DND-41 (cell line): Measurements from ENCODE around the gene KIF13A.

Experiments
- ATAC-seq: fragments of 200-7000 bp; cut with Tn5 transposase; 3 replicates; pipeline ENCODE4 v1.9.1; 2021; ENCODE audit warnings: low read depth; ENCODE audit not compliant: insufficient read depth
- DNase-seq: peaks from one replicate; pipeline ENCODE4 v3.0.0-alpha.2; 2020
- H2AFZ ChIP-seq: 2 replicates; pipeline ENCODE4 v1.6.0; 2012; ENCODE audit warnings: low read depth, low read length
- H3K27ac ChIP-seq: 2 replicates; pipeline ENCODE4 v1.5.1; 2012; ENCODE audit warnings: low read length, inconsistent platforms
- H3K27me3 ChIP-seq: fragments of 200-600 bp; sonication (generic); 2 replicates; pipeline ENCODE4 v1.6.0; 2012; ENCODE audit warnings: low read length, mild to moderate bottlenecking, inconsistent platforms; ENCODE audit not compliant: insufficient read depth, poor library complexity
- H3K36me3 ChIP-seq: 2 replicates; pipeline ENCODE4 v1.5.1; 2012; ENCODE audit warnings: low read length, inconsistent platforms; ENCODE audit not compliant: insufficient read depth
- H3K4me1 ChIP-seq: 2 replicates; pipeline ENCODE4 v1.5.1; 2012; ENCODE audit warnings: mild to moderate bottlenecking, low read length; ENCODE audit not compliant: insufficient read depth
- H3K4me2 ChIP-seq: 2 replicates; pipeline ENCODE4 v1.6.0; 2012; ENCODE audit warnings: mild to moderate bottlenecking, moderate library complexity, low read length, inconsistent platforms; ENCODE audit not compliant: insufficient read depth
- H3K4me3 ChIP-seq, 2 experiments: fragments of 200-600 bp in 1 of 2; shearing (Covaris generic) in 1 of 2; 2 replicates each; pipeline ENCODE4 v1.5.1; 2012 to 2016; ENCODE audit warnings: inconsistent platforms in 2 of 2, low read length in 2 of 2, mild to moderate bottlenecking in 2 of 2, low read depth in 1 of 2, moderate library complexity in 1 of 2
- H3K79me2 ChIP-seq: 2 replicates; pipeline ENCODE4 v1.6.0; 2012; ENCODE audit warnings: low read length, inconsistent platforms; ENCODE audit not compliant: insufficient read depth
- H3K9ac ChIP-seq: 2 replicates; pipeline ENCODE4 v1.6.0; 2012; ENCODE audit warnings: low read depth, mild to moderate bottlenecking, inconsistent platforms, low read length, moderate library complexity
- H3K9me3 ChIP-seq: 2 replicates; pipeline ENCODE4 v1.5.1; 2012; ENCODE audit warnings: low read length, moderate library complexity, mild to moderate bottlenecking, inconsistent platforms; ENCODE audit not compliant: insufficient read depth, severe bottlenecking
- H4K20me1 ChIP-seq: 2 replicates; pipeline ENCODE4 v1.6.0; 2012; ENCODE audit warnings: low read length; ENCODE audit not compliant: insufficient read depth
- CTCF ChIP-seq: IDR thresholded peaks from 2 replicates; pipeline ENCODE4 v1.5.1; 2012; ENCODE audit warnings: borderline replicate concordance, low read length, moderate library complexity, mild to moderate bottlenecking; ENCODE audit not compliant: poor library complexity, severe bottlenecking; ENCODE audit errors: extremely low read depth
- EZH2 ChIP-seq: IDR thresholded peaks from 3 replicates; pipeline ENCODE4 v1.6.1; 2012; ENCODE audit warnings: borderline replicate concordance, low read depth, mild to moderate bottlenecking, moderate library complexity, low read length, inconsistent platforms; ENCODE audit not compliant: severe bottlenecking

The KIF13A gene

GRCh38 chr6:17867880-17868279 lies 119.6 kb downstream of the KIF13A start:
- ATAC-seq: no peak
- Histone ChIP-seq H4K20me1 (no peaks in the 10 kb centered on the region), H3K9ac (no peak overlapping the region), H3K27ac (no peak overlapping the region), H3K4me1 (no peaks in the 10 kb centered on the region), H3K27me3 (no peaks in the 10 kb centered on the region), H2AFZ (no peak overlapping the region), H3K9me3 (no peaks in the 10 kb centered on the region), H3K79me2 (no peaks in the 10 kb centered on the region), H3K4me3 (no peak overlapping the region), H3K4me2 (no peak overlapping the region), H3K36me3 (no peaks in the 10 kb centered on the region)
- no peak for DNase-seq
- TF ChIP-seq EZH2 (no peak), CTCF (no peak)

GRCh38 chr6:17866876-17867444 lies 120.5 kb downstream of the KIF13A start:
- DNase-seq: no peak
- Histone ChIP-seq H3K4me3 (no peak overlapping the region), H2AFZ (no peak overlapping the region), H3K4me1 (no peaks in the 10 kb centered on the region), H4K20me1 (no peaks in the 10 kb centered on the region), H3K9ac (no peak overlapping the region), H3K4me2 (no peak overlapping the region), H3K36me3 (no peaks in the 10 kb centered on the region), H3K79me2 (no peaks in the 10 kb centered on the region), H3K9me3 (no peaks in the 10 kb centered on the region), H3K27me3 (no peaks in the 10 kb centered on the region), H3K27ac (no peak overlapping the region)
- ATAC-seq: no peak
- TF ChIP-seq EZH2 (no peak), CTCF (no peak)

- Histone ChIP-seq H3K4me3 (no peak overlapping the region), H3K9ac (no peak overlapping the region), H2AFZ (no peak overlapping the region), H3K27me3 (no peaks in the 10 kb centered on the region), H3K4me1 (no peaks in the 10 kb centered on the region), H3K4me2 (no peak overlapping the region), H3K9me3 (no peaks in the 10 kb centered on the region), H3K36me3 (no peaks in the 10 kb centered on the region), H4K20me1 (no peaks in the 10 kb centered on the region), H3K79me2 (no peaks in the 10 kb centered on the region), H3K27ac (no peak overlapping the region)
- no peak for DNase-seq
- ATAC-seq: no peak
- TF ChIP-seq CTCF (no peak), EZH2 (no peak)
Measured at GRCh38 chr6:17865798-17866725, 121.4 kb downstream of the KIF13A start.
